CD4-positive, CD25-positive, alpha-beta regulatory T cell (primary cell): ENCODE data around the gene RHOBTB3. TPM values are rescaled to one million over a fixed set of nuclear protein-coding genes. Genes with fewer than 3 reads are reported as not detected.
"Not testable (repeated sequence)": the region's sequence is repeated elsewhere in the genome, so short reads cannot be mapped to it uniquely, and the experiment has no call there.

Source experiments
- ATAC-seq, 2 donors: fragments of 150-1000 bp; cut with Tn5 transposase; one replicate each; pipeline ENCODE4 v1.10.0; 2021; ENCODE audit warnings: low read depth in 2 of 2, moderate number of reproducible peaks in 2 of 2, moderate library complexity in 1 of 2
- DNase-seq, 3 donors: peaks; one replicate each; pipeline versions ENCODE4 v3.0.0 to v3.0.0-alpha.2; 2012 to 2022; ENCODE audit warnings: mixed read lengths in 1 of 3
- H3K27ac ChIP-seq: one replicate; pipeline ENCODE4 v1.7.0; 2013; ENCODE audit warnings: mild to moderate bottlenecking, low read length; ENCODE audit not compliant: insufficient read depth, poor library complexity, severe bottlenecking
- H3K27me3 ChIP-seq: one replicate; pipeline ENCODE4 v1.7.0; 2013; ENCODE audit warnings: low read length; ENCODE audit not compliant: control insufficient read depth, insufficient read depth
- H3K36me3 ChIP-seq: one replicate; pipeline ENCODE4 v1.7.0; 2013; ENCODE audit warnings: mild to moderate bottlenecking, low read length, moderate library complexity; ENCODE audit not compliant: control insufficient read depth, insufficient read depth
- H3K4me1 ChIP-seq: 2 replicates; pipeline ENCODE4 v1.7.0; 2013; ENCODE audit warnings: mild to moderate bottlenecking, low read length; ENCODE audit not compliant: insufficient read depth, control insufficient read depth, poor library complexity, severe bottlenecking
- H3K4me3 ChIP-seq: one replicate; pipeline ENCODE4 v1.7.0; 2013; ENCODE audit warnings: low read depth, mild to moderate bottlenecking, low read length, moderate library complexity
- H3K9me3 ChIP-seq, 2 experiments: 1 replicate in 1 of 2; 2 replicates in 1 of 2; pipeline ENCODE4 v1.7.0; 2013; ENCODE audit warnings: low read length in 2 of 2, mild to moderate bottlenecking in 1 of 2, moderate library complexity in 1 of 2; ENCODE audit not compliant: control insufficient read depth in 2 of 2
- H3K27ac Mint-ChIP-seq, 3 donors: one replicate each; pipeline ENCODE4 v1.8.0; 2020 to 2022; ENCODE audit warnings: mild to moderate bottlenecking in 3 of 3, mixed read lengths in 3 of 3, moderate library complexity in 2 of 3
- H3K27me3 Mint-ChIP-seq: one replicate; pipeline ENCODE4 v1.8.0; 2022; ENCODE audit warnings: mild to moderate bottlenecking, mixed read lengths
- H3K36me3 Mint-ChIP-seq: one replicate; pipeline ENCODE4 v1.8.0; 2020; ENCODE audit warnings: mixed read lengths
- H3K4me1 Mint-ChIP-seq, 4 donors: one replicate each; pipeline ENCODE4 v1.8.0; 2020 to 2022; ENCODE audit warnings: mixed read lengths in 4 of 4, mild to moderate bottlenecking in 1 of 4
- H3K4me3 Mint-ChIP-seq, 4 donors: one replicate each; pipeline ENCODE4 v1.8.0; 2020 to 2022; ENCODE audit warnings: mild to moderate bottlenecking in 4 of 4, mixed read lengths in 4 of 4, moderate library complexity in 3 of 4
- H3K9me3 Mint-ChIP-seq, 7 donors: one replicate each; pipeline ENCODE4 v1.8.0; 2020 to 2022; ENCODE audit warnings: mixed read lengths in 7 of 7, mild to moderate bottlenecking in 3 of 7, moderate library complexity in 2 of 7
- polyA plus RNA-seq, 4 donors: library from polyadenylated mRNA; unstranded; fragments of 300-500 nt; fragmentation: Illumina TruSeq; gene quantifications; one replicate each; pipeline ENCODE4 v1.2.3, GENCODE V29; 2021
- total RNA-seq: library from RNA; stranded (reverse); gene quantifications from one replicate; pipeline ENCODE4 v1.2.3, GENCODE V29; 2022

Gene RHOBTB3
- total and polyA plus RNA-seq, 5 donors from 2014 or later: 1.4 to 2.8 (median 2.6) TPM

DNA sequence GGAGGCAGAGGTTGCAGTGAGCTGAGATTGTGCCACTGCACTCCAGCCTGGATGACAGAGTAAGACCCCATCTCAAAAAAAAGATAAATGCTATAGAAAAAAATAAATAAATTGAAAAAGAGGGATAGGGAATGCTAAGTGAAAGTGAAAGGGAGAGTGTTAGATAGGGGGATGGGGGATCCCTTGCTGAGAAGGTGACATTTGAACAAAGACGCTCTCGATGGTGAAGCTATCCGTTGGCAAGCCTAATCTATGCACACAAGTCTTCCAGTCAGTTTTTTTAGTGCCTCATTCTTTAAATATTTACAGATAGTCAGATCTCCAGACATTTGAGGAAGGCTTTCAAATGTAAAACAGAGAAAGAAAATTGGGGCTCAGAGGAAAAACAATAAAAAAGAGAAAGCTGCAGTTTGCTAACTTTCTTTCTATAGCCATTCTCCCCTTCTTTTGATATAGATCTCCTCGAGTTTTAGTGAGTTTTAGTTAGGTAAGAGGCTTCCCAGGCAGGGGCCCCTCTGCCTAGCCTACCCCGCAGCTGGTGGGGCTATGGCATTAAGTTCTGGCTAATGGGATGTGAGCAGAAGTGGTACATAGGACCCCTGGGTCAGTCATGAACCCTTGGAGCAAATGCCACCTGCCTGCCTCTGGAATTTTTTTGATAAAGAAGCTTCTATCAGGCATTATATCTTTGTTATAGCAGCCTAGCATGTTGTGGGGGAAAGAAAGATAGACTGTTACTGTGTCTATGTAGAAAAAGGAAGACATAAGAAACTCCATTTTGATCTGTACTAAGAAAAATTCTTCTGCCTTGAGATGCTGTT lies 79.4 kb downstream of the RHOBTB3 start:
- ATAC-seq: no peak
- Mint-ChIP-seq H3K27ac (peak overlapping the region; percentile 92 to 95 (median 92)), H3K36me3 (peaks cover 32% of the 10 kb centered on the region), H3K4me3 (peak overlapping the region; percentile 38 to 69 (median 56)), H3K4me1 (peaks cover 31 to 82% (median 69%) of the 10 kb centered on the region in 4 donors), H3K9me3 (no peaks in the 10 kb centered on the region), H3K27me3 (no peaks in the 10 kb centered on the region)
- DNase-seq: no peak
- Histone ChIP-seq H3K4me1 (peaks cover 65% of the 10 kb centered on the region), H3K4me3 (peak overlapping the region; percentile 37), H3K36me3 (peaks cover 27% of the 10 kb centered on the region), H3K27me3 (no peaks in the 10 kb centered on the region), H3K27ac (peak overlapping the region; percentile 74), H3K9me3 (no peaks in the 10 kb centered on the region)

DNA sequence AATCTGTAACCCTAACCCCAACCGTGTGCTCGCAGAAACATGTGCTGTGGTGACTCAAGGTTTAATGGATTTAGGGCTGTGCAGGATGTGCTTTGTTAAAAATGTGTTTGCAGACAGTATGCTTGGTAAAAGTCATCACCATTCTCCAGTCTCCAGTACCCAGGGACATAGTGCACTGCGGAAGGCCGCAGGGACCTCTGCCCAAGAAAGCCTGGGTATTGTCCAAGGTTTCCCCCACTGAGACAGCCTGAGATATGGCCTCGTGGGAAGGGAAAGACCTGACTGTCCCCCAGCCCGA lies 79.9 kb downstream of the RHOBTB3 start:
- H3K27me3 Mint-ChIP-seq, ATAC-seq, H3K9me3 ChIP-seq, DNase-seq, H3K9me3 Mint-ChIP-seq, H3K4me3 ChIP-seq, H3K27me3 ChIP-seq: not testable (repeated sequence)
- peak overlapping the region; percentile 74 for H3K27ac ChIP-seq
- peaks cover 71% of the 10 kb centered on the region for H3K4me1 ChIP-seq
- H3K36me3 ChIP-seq: peaks cover 32% of the 10 kb centered on the region
- Mint-ChIP-seq H3K4me3 (peak overlapping the region; percentile 26 to 69 (median 48)), H3K4me1 (peaks cover 36 to 87% (median 75%) of the 10 kb centered on the region in 4 donors), H3K27ac (peak overlapping the region; percentile 92 to 95 (median 92)), H3K36me3 (peaks cover 37% of the 10 kb centered on the region)

DNA sequence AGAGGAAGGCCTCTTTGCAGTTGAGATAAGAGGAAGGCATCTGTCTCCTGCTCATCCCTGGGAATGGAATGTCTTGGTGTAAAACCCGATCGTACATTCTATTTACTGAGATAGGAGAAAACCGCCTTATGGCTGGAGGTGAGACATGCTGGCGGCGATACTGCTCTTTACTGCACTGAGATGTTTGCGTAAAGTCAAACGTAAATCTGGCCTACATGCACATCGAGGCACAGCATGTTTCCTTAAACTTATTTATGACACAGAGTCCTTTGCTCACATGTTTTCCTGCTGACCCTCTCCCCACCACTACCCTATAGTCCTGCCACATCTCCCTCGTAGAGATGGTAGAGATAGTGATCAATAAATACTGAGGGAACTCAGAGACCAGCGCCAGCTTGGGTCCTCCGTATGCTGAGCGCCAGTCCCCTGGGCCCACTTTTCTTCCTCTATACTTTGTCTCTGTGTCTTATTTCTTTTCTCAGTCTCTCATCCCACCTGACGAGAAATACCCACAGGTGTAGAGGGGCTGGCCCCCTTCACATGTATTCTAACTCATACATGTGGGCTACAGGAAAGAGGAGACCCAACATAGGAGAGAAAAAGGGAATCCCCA lies 80.4 kb downstream of the RHOBTB3 start:
- H3K36me3 ChIP-seq: peaks cover 35% of the 10 kb centered on the region

DNA sequence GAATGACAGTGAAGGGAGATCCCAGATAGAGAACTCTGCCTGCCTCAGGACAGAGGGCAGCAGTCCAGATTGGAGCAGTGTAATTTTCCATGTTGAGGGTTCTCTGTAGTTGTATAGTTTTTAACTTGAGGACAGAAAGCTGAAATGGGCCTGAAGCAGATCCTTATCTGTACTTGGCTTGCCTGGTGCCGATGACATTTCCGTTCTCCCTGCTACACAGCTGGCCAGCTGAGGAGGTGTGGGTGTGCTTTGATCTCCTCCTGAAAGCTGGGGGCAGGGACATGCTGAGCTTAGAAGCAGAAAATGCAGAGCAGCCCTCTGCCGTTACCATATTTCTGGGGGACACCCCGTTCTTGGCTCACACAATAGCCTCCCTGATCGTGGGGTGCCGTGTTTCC lies 80.9 kb downstream of the RHOBTB3 start:
- Histone ChIP-seq H3K4me1 (peaks cover 81% of the 10 kb centered on the region), H3K27ac (peak overlapping the region; percentile 64), H3K36me3 (peaks cover 38% of the 10 kb centered on the region), H3K4me3 (peak overlapping the region; percentile 52), H3K9me3 (no peaks in the 10 kb centered on the region), H3K27me3 (no peaks in the 10 kb centered on the region)
- Mint-ChIP-seq H3K27ac (peak overlapping the region; percentile 91 to 95 (median 92)), H3K9me3 (no peaks in the 10 kb centered on the region), H3K4me1 (peaks cover 42 to 96% (median 82%) of the 10 kb centered on the region in 4 donors), H3K36me3 (peaks cover 44% of the 10 kb centered on the region), H3K27me3 (no peaks in the 10 kb centered on the region), H3K4me3 (peak overlapping the region; percentile 26 to 83 (median 54))
- DNase-seq (peak in 2 of 3 donors; percentile 21 to 80), ATAC-seq (no peak)

More for the DNA sequence above, 80.4 kb downstream of the RHOBTB3 start:
- H3K36me3 Mint-ChIP-seq: peaks cover 42% of the 10 kb centered on the region
- not testable (repeated sequence) for H3K9me3 ChIP-seq, DNase-seq, H3K27me3 Mint-ChIP-seq, H3K9me3 Mint-ChIP-seq, H3K27me3 ChIP-seq, ATAC-seq
- peaks cover 41 to 92% (median 78%) of the 10 kb centered on the region in 4 donors for H3K4me1 Mint-ChIP-seq
- Histone ChIP-seq H3K27ac (peak overlapping the region; percentile 64), H3K4me1 (peaks cover 76% of the 10 kb centered on the region), H3K4me3 (peak overlapping the region; percentile 52)
- peak overlapping the region; percentile 26 to 83 (median 54) for H3K4me3 Mint-ChIP-seq
- H3K27ac Mint-ChIP-seq: peak overlapping the region; percentile 92 to 95 (median 92)

- H3K27ac ChIP-seq, DNase-seq, H3K27me3 ChIP-seq, H3K9me3 ChIP-seq, ATAC-seq, H3K27me3 Mint-ChIP-seq, H3K9me3 Mint-ChIP-seq: not testable (repeated sequence)
- Mint-ChIP-seq H3K27ac (peak overlapping the region in 2 of 3 donors; percentile 3 to 95), H3K4me1 (peaks cover 41 to 100% (median 86%) of the 10 kb centered on the region in 4 donors), H3K4me3 (peak overlapping the region in 3 of 4 donors; percentile 10 to 82 (median 21)), H3K36me3 (peaks cover 44% of the 10 kb centered on the region)
- peaks cover 38% of the 10 kb centered on the region for H3K36me3 ChIP-seq
- peak overlapping the region; percentile 52 for H3K4me3 ChIP-seq
- H3K4me1 ChIP-seq: peaks cover 83% of the 10 kb centered on the region
Observed at GRCh38 chr5:95813035-95813434, 81.9 kb downstream of the RHOBTB3 start.

DNA sequence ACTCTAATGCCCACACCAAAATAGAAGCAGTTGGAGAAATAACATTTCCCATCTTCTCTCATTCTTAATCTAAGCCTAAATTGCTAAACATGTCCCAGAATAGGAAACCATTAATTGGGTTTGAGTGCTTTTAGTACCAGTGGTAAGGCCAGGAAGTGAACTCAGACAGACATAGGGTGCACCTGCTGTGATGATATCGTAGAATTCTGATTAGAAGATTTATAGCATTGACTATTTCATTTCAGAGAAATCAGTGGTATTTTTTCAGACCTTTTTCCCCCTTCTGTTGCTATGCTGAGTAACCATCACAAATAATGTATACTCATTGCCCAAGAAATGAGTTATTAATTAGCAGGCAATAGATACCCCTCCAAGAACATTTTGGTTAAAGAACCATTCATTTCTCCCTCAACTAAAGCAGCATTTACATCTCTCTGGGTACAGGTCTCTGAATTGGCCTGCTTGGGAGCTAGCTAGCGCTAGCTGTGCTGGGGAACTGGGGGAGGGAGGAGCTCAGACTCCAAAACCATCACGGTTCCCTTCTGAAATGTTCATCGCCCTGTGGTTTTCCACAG lies 84.1 kb downstream of the RHOBTB3 start:
- Histone ChIP-seq H3K27ac (peak overlapping the region; percentile 91), H3K36me3 (peaks cover 38% of the 10 kb centered on the region), H3K4me1 (peaks cover 80% of the 10 kb centered on the region), H3K27me3 (no peaks in the 10 kb centered on the region), H3K4me3 (peak overlapping the region; percentile 100), H3K9me3 (no peaks in the 10 kb centered on the region)
- Mint-ChIP-seq H3K27me3 (no peaks in the 10 kb centered on the region), H3K36me3 (peaks cover 54% of the 10 kb centered on the region), H3K4me1 (peaks cover 33 to 98% (median 79%) of the 10 kb centered on the region in 4 donors), H3K9me3 (no peaks in the 10 kb centered on the region), H3K4me3 (peak overlapping the region; percentile 31 to 99 (median 90)), H3K27ac (peak overlapping the region; percentile 95 to 98 (median 97))
- DNase-seq (no peak), ATAC-seq (peak; percentile 38 to 65)

GRCh38 chr5:95816341-95816740 lies 85.2 kb downstream of the RHOBTB3 start:
- H3K36me3 ChIP-seq: peaks cover 38% of the 10 kb centered on the region
- H3K9me3 Mint-ChIP-seq: no peaks in the 10 kb centered on the region

More at GRCh38 chr5:95816341-95816740, 85.2 kb downstream of the RHOBTB3 start:
- ATAC-seq (no peak), DNase-seq (no peak)
- Histone ChIP-seq H3K4me1 (peaks cover 82% of the 10 kb centered on the region), H3K9me3 (no peaks in the 10 kb centered on the region), H3K4me3 (peak overlapping the region; percentile 100), H3K27ac (peak overlapping the region; percentile 91), H3K27me3 (no peaks in the 10 kb centered on the region)
- peak overlapping the region; percentile 98 to 99 (median 99) for H3K4me3 Mint-ChIP-seq
- H3K4me1 Mint-ChIP-seq: peaks cover 26 to 92% (median 73%) of the 10 kb centered on the region in 4 donors
- peaks cover 54% of the 10 kb centered on the region for H3K36me3 Mint-ChIP-seq
- no peaks in the 10 kb centered on the region for H3K27me3 Mint-ChIP-seq
- H3K27ac Mint-ChIP-seq: peak overlapping the region; percentile 48 to 98 (median 95)
